ENCODE results near the gene DNM3. TPM values are rescaled to one million over a fixed set of nuclear protein-coding genes. Genes with fewer than 3 reads are reported as not detected.

DNM3 gene
- total and polyA plus RNA-seq, 10 of the 15 experiments (the other 5 are each of a cell fraction or from before 2014, with no cell fraction given): 0.03 to 1.5 (median 0.08) TPM; not detected in 3

GRCh38 chr1:172070055-172070454 lies 228.8 kb downstream of the DNM3 start:
- no peak for TF ChIP-seq FOS (IDR thresholded peaks at IDR 0.05; ENCODE audit: borderline replicate concordance, extremely low read depth, insufficient read length)
- TF ChIP-seq MAX (IDR thresholded peaks at IDR 0.05; ENCODE audit: low read depth, low read length): no peak
- TF ChIP-seq FOXM1 (IDR thresholded peaks at IDR 0.05; ENCODE audit: low read depth, low read length): no peak
- TF ChIP-seq POLR2A (IDR thresholded peaks at IDR 0.05; ENCODE audit: low read depth, low read length): no peak
- TF ChIP-seq SIX5 (IDR thresholded peaks at IDR 0.05; ENCODE audit: low read depth, low read length, severe bottlenecking): no peak
- TF ChIP-seq MEF2A (IDR thresholded peaks at IDR 0.05; ENCODE audit: insufficient read depth, low read depth, low read length): no peak
- TF ChIP-seq ZNF622 (IDR thresholded peaks at IDR 0.05): no peak
- no peak for TF ChIP-seq TCF3 (IDR thresholded peaks at IDR 0.05; ENCODE audit: borderline replicate concordance, insufficient read depth, low read depth, low read length)
- in situ Hi-C loops (cut with MboI): no loop called here
- Histone ChIP-seq H3K9ac (ENCODE audit: control insufficient read depth, insufficient read depth, low read length) (no peak overlapping the region), H3K27me3 (replicated peaks in 1 of 2; ENCODE audit: control insufficient read depth in 2 of 2, insufficient read depth in 2 of 2, low read length in 1 of 2) (no peaks in the 10 kb centered on the region), H3K4me1 (ENCODE audit: control insufficient read depth, insufficient read depth, low read length) (no peaks in the 10 kb centered on the region), H3K4me3 (no peak overlapping the region), H2AFZ (ENCODE audit: control insufficient read depth, low read depth, low read length) (no peak overlapping the region), H4K20me1 (ENCODE audit: control insufficient read depth, insufficient read depth) (no peaks in the 10 kb centered on the region), H3K4me2 (ENCODE audit: control insufficient read depth, insufficient read depth) (no peak overlapping the region), H3K9me3 (replicated peaks; ENCODE audit: control insufficient read depth, insufficient read depth, low read length) (no peaks in the 10 kb centered on the region), H3K27ac (ENCODE audit: control insufficient read depth, insufficient read depth) (no peak overlapping the region), H3K79me2 (ENCODE audit: control insufficient read depth, insufficient read depth, low read length) (no peaks in the 10 kb centered on the region), H3K36me3 (ENCODE audit: control insufficient read depth in 2 of 2, insufficient read depth in 2 of 2, low read length in 1 of 2) (no peaks in the 10 kb centered on the region)
- no TSS peak for BruUV-seq (replicated peaks)
- intact Hi-C loops (cut with micrococcal nuclease; ENCODE audit: unreplicated experiment): no loop called here
- ChIA-PET CTCF (interaction anchor here (1.2 to 2.5 kb wide), 3 partner anchors 9 to 330 kb away, joined by 4 to 13 read pairs (median 4); no protein-coding TSS in a partner anchor), POLR2A (no interaction called here), RAD21 (ENCODE audit: unreplicated experiment) (no interaction called here), SMC1A (ENCODE audit: uncharacterized antibody, unreplicated experiment) (interaction anchor here (0.6 to 0.7 kb wide), 2 partner anchors 29 to 469 kb away, joined by 3 to 4 read pairs; no protein-coding TSS in a partner anchor)
- ATAC-seq: no peak
- no peak for FAIRE-seq
- no peak for DNase-seq (ENCODE audit: low read depth, low spot score)

GRCh38 chr1:172071746-172072145 lies 230.4 kb downstream of the DNM3 start:
- H3K9me3 ChIP-seq (replicated peaks; ENCODE audit: control insufficient read depth, insufficient read depth, low read length): no peaks in the 10 kb centered on the region
- FAIRE-seq: no peak
- no TSS peak for BruUV-seq (replicated peaks)
- no peak overlapping the region for H3K4me2 ChIP-seq (ENCODE audit: control insufficient read depth, insufficient read depth)
- ChIA-PET CTCF (interaction anchor here (0.8 to 2.5 kb wide), 3 partner anchors 68 to 371 kb away, joined by 3 to 13 read pairs (median 3); no protein-coding TSS in a partner anchor), POLR2A (no interaction called here), SMC1A (ENCODE audit: uncharacterized antibody, unreplicated experiment) (interaction anchor here (1.4 to 1.5 kb wide), 2 partner anchors 21 to 69 kb away, joined by 4 read pairs; no protein-coding TSS in a partner anchor), RAD21 (ENCODE audit: unreplicated experiment) (interaction anchor here (0.7 to 1.6 kb wide), 2 partner anchors 67 to 69 kb away, joined by 3 to 4 read pairs; no protein-coding TSS in a partner anchor)
- no peaks in the 10 kb centered on the region for H3K27me3 ChIP-seq (replicated peaks in 1 of 2; ENCODE audit: control insufficient read depth in 2 of 2, insufficient read depth in 2 of 2, low read length in 1 of 2)
- H3K4me3 ChIP-seq: no peak overlapping the region
- H4K20me1 ChIP-seq (ENCODE audit: control insufficient read depth, insufficient read depth): no peaks in the 10 kb centered on the region
- H3K36me3 ChIP-seq (ENCODE audit: control insufficient read depth in 2 of 2, insufficient read depth in 2 of 2, low read length in 1 of 2): no peaks in the 10 kb centered on the region
- H3K4me1 ChIP-seq (ENCODE audit: control insufficient read depth, insufficient read depth, low read length): no peaks in the 10 kb centered on the region
- H2AFZ ChIP-seq (ENCODE audit: control insufficient read depth, low read depth, low read length): no peak overlapping the region
- in situ Hi-C loops (cut with MboI) (no loop called here), intact Hi-C loops (cut with micrococcal nuclease; ENCODE audit: unreplicated experiment) (no loop called here)
- H3K9ac ChIP-seq (ENCODE audit: control insufficient read depth, insufficient read depth, low read length): no peak overlapping the region
- H3K27ac ChIP-seq (ENCODE audit: control insufficient read depth, insufficient read depth): no peak overlapping the region
- H3K79me2 ChIP-seq (ENCODE audit: control insufficient read depth, insufficient read depth, low read length): no peaks in the 10 kb centered on the region
- 0% methylated on average over 2 of the region's 2 CpGs for WGBS (ENCODE audit: insufficient coverage, insufficient replicate concordance, low lambda C conversion rate, missing lambda C conversion rate)
- ATAC-seq: no peak
- DNase-seq (ENCODE audit: low read depth, low spot score): no peak
- TF ChIP-seq CREB1 (IDR thresholded peaks at IDR 0.05; ENCODE audit: low read depth) (no peak), YBX1 (IDR thresholded peaks at IDR 0.05) (no peak), LARP7 (IDR thresholded peaks at IDR 0.05) (no peak), RCOR1 (conservative IDR thresholded peaks at IDR 0.05; ENCODE audit: low read depth, low read length) (no peak), NR2C2 (IDR thresholded peaks at IDR 0.05; ENCODE audit: borderline replicate concordance, control insufficient read depth, insufficient read length, low read depth) (no peak), ATF3 (IDR thresholded peaks at IDR 0.05; ENCODE audit: borderline replicate concordance, extremely low read depth, low read depth, low read length) (no peak), CREM (IDR thresholded peaks at IDR 0.05; ENCODE audit: low read depth) (no peak), NFYA (IDR thresholded peaks at IDR 0.05; ENCODE audit: borderline replicate concordance, low read depth, low read length) (no peak), CHD4 (IDR thresholded peaks at IDR 0.05) (no peak), RAD51 (IDR thresholded peaks at IDR 0.05) (no peak), EGR1 (IDR thresholded peaks at IDR 0.05; ENCODE audit: borderline replicate concordance in 1 of 2, low read depth in 2 of 2, low read length in 2 of 2) (no peak), SUZ12 (IDR thresholded peaks at IDR 0.05; ENCODE audit: unreplicated experiment) (no peak)

All from GM12878 (cell line).